GM19397 (cell line): Measurements from ENCODE around the gene ADAMTS1.
"Not testable (repeated sequence)": the region's sequence is repeated elsewhere in the genome, so short reads cannot be mapped to it uniquely, and the experiment has no call there.

Experiments
- ATAC-seq: cut with Tn5 transposase; IDR thresholded peaks from one replicate; pipeline ENCODE4 v1.9.1; 2021; ENCODE audit warnings: mild to moderate bottlenecking, moderate library complexity; ENCODE audit not compliant: unreplicated experiment

The ADAMTS1 gene

DNA sequence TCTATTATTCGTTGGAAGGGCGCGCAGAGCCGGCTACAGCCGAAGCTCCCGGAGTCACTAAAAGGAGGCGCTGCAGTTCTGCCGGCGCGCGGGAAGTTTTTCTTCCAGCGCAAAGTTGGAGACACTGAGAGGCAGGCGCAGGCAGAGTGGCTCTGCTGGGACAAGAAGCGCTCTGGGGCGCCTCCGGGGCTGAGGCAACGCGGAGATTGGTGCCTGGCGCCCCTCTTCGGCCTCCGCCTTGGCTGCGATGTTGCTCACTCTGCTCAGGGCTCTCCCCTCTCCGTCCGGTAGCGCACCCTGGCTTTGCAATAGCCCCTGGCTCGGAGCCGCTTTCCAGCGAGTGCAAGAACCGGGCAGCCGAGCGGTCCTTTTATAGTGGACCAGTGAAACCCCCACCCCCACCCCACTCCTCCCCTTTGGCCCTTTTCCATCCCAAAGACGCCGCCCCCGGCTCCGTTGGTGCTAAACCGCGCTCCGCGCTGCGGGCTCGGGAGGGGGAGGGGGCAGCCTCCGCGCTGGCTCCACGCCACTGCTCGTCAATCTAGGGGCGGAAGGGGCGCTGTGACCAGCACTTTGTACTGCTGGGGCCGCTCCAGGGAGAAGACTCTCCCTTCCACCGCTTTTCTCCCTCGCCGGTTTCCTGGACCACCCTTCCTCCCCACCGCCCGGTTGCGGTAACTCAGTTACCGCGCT is at the start of gene ADAMTS1:
Gene ADAMTS1 (minus strand): TSS at position 344 of the 693 bp plus-strand sequence. CDS start 455 bp downstream, outside the sequence.
- no peak for ATAC-seq

DNA sequence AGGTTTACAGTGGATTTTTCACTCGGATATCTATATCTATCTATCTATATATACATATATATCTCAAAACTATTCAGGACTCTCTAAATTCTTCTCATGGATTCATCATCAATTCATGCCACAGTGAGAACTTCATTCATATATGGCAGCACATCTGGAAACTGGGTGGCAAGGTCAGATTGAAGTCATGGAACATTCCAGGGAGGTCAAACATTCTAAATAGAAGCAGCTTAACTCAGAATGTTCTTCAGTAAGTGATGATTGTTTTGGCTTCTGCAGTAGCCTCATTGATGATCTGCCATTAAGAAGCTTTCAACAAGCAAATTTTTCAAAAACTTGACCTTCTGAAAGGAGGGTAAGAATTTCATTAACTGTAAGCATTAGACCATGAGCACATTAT is 46.9 kb upstream of the ADAMTS1 start:
- no peak for ATAC-seq

- ATAC-seq = no peak
Measured at GRCh38 chr21:26888931-26889330, 43.7 kb upstream of the ADAMTS1 start.

DNA sequence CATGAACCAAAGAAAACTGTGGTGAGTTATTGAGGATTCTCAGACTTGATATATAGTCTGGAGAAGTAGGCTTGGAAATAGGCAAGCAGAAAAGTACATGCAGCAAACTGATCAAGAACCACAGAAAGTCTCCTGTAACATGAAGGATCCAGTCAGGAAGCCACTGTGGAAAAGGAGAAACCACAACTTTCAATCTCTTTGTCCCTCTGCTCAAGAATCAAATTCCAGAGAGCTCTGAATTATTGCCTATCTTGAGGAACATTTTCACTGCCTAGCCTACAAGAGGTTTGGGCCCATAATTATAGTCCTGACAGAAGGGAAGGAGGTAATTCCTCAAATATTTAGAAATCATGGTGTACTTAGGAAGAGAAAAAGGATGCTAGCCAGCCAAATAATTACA is 43.0 kb upstream of the ADAMTS1 start:
- ATAC-seq = no peak

GRCh38 chr21:26887251-26887650 is 42.0 kb upstream of the ADAMTS1 start:
- no peak for ATAC-seq

DNA sequence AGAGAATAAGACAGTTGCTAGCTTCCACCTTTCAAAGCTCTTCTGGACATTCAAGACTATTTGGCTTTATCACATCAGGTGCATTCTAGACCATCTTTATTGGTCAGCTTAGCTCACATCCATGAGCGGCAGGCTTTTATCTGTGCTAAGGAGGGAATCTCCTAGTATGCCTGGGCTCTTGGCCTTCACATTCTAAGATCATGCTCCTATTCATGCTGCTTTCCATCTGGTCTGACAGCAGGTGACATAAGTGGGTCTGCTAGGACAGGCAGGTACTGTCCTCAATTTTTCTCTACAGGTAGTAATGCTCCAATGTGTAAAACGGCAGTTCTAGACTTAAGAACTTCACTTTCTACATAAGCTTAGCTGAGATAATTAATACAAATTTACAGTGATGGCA is 39.2 kb upstream of the ADAMTS1 start:
- ATAC-seq = no peak

DNA sequence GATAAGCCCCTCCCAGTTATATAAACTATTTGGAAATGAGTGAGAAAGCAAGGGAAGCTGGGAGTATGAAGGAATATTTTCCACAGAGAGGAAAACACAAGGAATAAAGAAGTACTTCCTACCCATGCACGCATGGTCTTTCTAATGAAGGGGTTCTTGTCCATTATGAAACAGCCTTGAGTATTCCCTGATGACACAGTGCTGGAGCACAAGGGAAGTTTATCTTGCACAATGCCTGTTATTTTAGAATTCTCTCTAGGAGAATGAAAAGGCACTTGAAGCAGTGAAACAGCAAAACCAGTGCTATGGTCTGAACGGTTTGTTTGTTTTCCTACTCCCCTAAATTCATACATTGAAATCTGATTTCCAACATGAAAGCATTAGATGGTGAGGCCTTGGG is 38.6 kb upstream of the ADAMTS1 start:
- ATAC-seq = no peak

GRCh38 chr21:26881504-26882228 is 36.5 kb upstream of the ADAMTS1 start:
- no peak for ATAC-seq

DNA sequence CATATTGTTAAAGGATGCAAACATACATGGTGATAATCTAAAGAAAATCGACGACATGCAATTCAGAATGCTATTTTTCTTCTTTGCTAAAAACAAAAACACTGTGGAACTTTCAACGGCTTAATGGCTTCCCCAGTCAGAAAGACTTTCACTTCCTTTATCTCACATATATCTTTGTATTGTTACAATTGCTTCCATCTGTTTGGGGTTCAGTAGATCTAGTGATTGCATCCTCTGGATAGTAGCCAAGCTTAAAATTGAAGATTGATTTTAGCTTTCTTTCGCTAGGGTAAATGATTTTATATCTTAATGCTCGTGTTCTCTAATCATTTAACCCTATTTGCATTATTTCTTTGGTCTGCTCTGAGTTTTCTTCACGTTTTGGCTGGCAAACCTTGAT is 31.8 kb upstream of the ADAMTS1 start:
- ATAC-seq = no peak

DNA sequence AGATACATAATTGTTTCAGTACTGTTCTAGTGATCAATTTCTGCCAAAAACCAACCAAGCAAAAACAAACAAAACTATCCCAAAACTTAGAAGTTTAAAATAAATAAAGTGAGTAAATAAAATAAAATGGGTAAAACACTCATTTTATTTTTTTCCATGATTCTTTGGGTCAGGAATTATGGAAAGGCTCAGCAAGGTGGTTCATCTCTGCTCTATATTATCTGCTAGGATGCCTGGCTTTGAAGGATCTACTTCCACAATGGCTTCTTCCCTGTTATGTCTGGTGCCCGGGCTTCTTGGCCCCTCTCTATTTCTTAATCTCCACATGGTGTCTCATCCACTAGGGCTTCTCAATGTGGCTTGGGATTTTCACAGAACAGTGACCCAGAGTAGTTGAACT is 29.1 kb upstream of the ADAMTS1 start:
- no peak for ATAC-seq

GRCh38 chr21:26865857-26866256 is 20.6 kb upstream of the ADAMTS1 start:
- ATAC-seq = no peak

DNA sequence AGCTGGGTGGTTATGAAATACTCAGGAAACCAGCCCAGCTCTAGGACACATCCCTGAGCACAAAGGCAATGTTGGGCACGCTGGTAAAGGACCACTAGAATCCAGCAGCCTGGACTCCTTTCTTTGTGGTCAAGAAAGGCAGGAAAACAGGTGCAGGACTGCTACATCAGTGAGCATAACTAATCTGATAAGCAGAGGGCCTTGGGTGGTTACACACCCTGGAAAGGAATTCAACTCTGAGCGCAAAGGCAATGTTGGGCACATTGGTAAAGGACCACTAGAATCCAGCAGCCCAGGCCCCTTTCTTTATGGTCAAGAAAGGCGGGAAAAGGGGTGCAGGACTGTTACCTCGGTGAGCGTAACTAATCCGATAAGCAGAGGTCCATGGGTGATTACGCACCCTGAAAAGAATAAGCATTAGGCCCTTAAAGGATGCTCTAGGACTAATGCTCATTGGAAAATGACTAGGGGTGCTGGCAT is 11.7 kb upstream of the ADAMTS1 start:
- not testable (repeated sequence) for ATAC-seq

GRCh38 chr21:26854695-26855094 is 9.5 kb upstream of the ADAMTS1 start:
- ATAC-seq = not testable (repeated sequence)

GRCh38 chr21:26852423-26852822 is 7.2 kb upstream of the ADAMTS1 start:
- ATAC-seq = no peak

DNA sequence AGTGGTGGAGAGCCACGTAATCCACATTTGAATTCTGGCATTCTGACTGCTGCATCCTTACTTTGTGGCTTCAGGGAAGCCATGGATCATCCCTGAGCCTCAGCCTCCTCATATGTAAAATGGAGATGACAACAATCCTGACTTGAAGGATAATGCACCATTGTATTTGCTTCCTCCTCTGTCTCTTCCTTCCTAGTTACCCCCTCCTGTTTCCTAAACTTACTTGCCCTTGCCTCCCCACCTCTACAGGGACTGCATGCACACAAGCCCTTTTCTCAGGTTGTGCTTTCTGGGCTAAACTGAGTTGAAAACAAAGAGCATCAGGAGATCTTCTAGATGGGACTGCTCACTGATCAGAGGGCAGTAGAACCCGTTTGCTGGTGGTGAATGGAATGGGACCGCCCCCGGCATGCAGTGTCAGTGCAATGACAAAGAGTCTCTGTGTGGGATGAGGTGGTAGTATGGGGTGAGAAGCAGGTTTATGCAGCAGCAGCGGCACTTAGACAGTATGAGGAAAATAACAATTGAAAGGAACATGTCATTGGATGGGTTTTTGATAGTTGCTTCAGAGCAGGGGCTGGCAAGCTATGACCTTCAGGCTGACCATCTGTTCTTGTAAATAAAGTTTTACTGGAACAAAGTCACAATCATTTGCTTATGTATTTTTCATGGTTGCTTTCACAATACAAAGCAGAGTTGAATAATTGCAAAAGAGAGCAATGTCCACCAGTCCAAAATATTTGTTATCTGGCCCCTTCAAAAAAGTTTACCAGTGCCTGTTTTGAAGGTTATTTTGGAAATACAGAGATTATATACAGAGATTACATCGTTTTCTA is 6.1 kb upstream of the ADAMTS1 start:
- ATAC-seq = no peak

DNA sequence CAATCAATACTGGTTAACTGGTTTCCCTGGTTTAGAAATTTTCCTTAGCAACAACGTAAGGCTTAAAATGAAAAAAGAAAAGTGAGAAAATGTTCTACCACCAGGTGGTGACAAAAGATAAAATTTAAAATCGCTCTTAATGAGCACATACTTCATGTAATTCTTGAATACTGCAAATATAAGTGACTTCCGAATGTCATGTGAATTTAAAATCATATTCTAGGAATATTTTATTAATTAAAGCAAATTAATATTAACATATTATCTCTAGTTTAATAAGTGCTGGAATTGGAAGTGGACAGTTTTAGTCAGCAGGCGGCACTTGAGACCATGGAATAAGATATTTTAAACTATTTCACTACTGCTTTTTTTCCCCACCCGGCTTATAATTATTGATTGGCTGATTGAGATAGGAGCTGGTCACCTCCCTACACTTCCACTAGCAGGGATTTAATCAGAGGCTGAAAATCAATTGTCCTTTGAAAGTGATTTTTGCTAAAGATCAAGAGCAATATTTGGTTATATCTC is 5.0 kb upstream of the ADAMTS1 start:
- no peak for ATAC-seq

GRCh38 chr21:26849428-26850115 is 4.4 kb upstream of the ADAMTS1 start:
- ATAC-seq = no peak

DNA sequence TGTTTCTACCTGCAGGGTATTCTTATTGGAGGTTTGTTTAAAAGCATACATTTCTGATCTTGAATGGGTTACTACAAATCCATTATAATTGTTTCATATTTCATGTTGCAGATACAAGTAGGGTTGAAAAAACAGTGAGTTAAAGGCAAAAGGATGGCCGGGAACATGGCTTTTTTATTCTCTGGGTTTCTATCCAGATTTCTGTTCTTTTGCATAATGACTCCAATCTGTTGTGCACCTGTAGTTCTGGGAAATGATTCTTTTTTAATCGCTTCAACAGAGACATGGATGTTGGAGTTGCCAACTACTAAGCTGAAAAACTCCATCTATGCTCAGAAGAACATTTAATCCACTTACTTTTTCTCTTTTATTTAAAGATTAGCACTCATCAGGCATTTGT is 2.7 kb upstream of the ADAMTS1 start:
- ATAC-seq = no peak

DNA sequence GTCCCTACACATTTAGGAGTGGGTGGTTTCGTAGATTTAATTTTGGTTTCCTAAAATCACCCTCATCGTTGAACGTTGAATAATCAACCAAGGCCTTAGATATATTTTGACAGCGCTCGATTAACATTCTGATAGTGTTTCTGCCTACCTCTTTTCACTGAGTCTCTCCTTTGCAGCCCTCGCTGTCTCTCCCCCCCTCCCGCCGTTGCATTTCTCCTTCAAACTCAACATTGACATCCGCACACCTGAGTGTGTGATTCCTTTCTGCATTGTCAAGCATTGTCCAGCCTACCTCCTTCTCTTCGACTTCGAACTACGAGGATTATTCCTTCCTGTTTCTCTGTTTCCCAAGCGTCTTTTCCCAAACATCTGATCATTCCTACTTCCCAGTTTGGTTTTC is 1.8 kb upstream of the ADAMTS1 start:
- ATAC-seq = no peak

DNA sequence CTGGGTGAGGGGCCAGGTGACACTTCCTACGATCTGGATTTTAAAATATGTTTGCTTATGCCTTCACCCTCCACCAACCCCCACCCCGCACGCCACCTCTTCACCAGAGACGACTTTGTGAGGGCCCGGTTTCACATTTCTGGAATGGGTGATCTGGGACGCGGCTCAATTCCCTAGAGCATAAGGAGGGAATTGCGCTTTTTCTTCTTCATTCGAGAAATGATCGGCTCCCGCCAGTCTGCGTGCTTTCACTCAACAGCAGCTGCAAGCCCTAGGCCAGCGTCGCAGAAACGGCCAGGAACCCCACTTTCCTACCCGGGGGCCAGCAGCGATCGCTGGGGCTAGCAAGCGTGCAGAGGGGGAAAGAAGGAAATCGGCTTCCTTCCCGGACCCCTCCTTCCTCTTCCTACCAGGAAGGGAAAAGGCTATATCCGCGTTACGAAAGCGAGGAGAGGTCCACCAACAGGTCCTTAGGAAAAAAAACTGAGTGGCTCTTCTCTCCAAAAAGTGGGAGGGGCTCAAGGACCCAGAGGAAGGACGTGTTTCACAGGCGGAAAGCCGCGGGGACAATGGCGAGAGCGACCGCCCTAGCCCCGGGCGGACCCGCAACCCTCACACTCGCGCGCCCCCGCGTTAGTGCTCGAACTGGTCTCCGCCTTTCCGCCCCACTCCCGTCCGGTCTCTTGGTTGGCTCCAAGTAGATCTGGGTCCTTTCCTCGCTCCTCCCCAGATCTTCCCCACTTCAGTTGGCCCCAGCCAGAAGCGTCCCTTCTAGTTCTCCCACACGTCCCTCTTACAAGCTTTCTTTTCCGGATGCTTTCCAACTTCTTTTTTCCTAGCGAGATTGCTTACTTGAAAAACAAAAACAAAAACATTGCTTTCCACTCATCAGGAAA is 1.1 kb upstream of the ADAMTS1 start:
- ATAC-seq = no peak
